WTC11 (cell line): ENCODE results near the gene TP73. TPM values are rescaled to one million over a fixed set of nuclear protein-coding genes. Genes with fewer than 3 reads are reported as not detected.

Source experiments
- ATAC-seq: fragments of 200-7000 bp; cut with Tn5 transposase; 2 replicates; pipeline ENCODE4 v1.10.0; 2021; ENCODE audit warnings: mild to moderate bottlenecking, moderate library complexity
- CTCF ChIA-PET: fragments of 300-600 bp; sonication (Branson Sonifier 250); formaldehyde crosslinking; loops from one replicate; lab custom pipeline; 2021; ENCODE audit warnings: antibody characterized with exemption; lab: Charles Lee
- POLR2A ChIA-PET: fragments of 350-600 bp; sonication (Branson Sonifier 250); formaldehyde crosslinking; loops from one replicate; lab custom pipeline; 2021; ENCODE audit warnings: antibody characterized with exemption; lab: Charles Lee
- DNase-seq: peaks from one replicate; pipeline ENCODE4 v3.0.0; 2021; ENCODE audit warnings: low spot score
- H3K27ac Mint-ChIP-seq: 2 replicates; pipeline ENCODE4 v1.8.0; 2021; ENCODE audit warnings: mixed read lengths
- H3K27me3 Mint-ChIP-seq: 2 replicates; pipeline ENCODE4 v1.8.0; 2021; ENCODE audit warnings: low read depth, mild to moderate bottlenecking, moderate library complexity, mixed read lengths
- H3K36me3 Mint-ChIP-seq: 2 replicates; pipeline ENCODE4 v1.8.0; 2021; ENCODE audit warnings: mixed read lengths
- H3K4me1 Mint-ChIP-seq: 2 replicates; pipeline ENCODE4 v1.8.0; 2022; ENCODE audit warnings: mixed read lengths
- H3K4me3 Mint-ChIP-seq: 2 replicates; pipeline ENCODE4 v1.8.0; 2021; ENCODE audit warnings: mild to moderate bottlenecking, moderate library complexity, mixed read lengths
- H3K9me3 Mint-ChIP-seq: 2 replicates; pipeline ENCODE4 v1.8.0; 2021; ENCODE audit warnings: mixed read lengths
- AFF4 ChIP-seq: sonication (generic); formaldehyde crosslinking; IDR thresholded peaks from 2 replicates; pipeline ENCODE4 v1.8.1; 2023; ENCODE audit warnings: mild to moderate bottlenecking, missing genetic modification reagents, borderline replicate concordance
- ATF2 ChIP-seq: sonication (generic); formaldehyde crosslinking; IDR thresholded peaks from 2 replicates; pipeline ENCODE4 v1.8.1; 2022; ENCODE audit warnings: low read depth, missing genetic modification reagents, borderline replicate concordance
- ATF6 ChIP-seq: sonication (generic); formaldehyde crosslinking; IDR thresholded peaks from 2 replicates; pipeline ENCODE4 v1.8.1; 2023; ENCODE audit warnings: mild to moderate bottlenecking, missing genetic modification reagents
- CDX4 ChIP-seq: fragments of 250-450 bp; sonication (Bioruptor Pico); IDR thresholded peaks from 2 replicates; pipeline ENCODE4 v1.9.0; 2021; ENCODE audit warnings: moderate library complexity, mild to moderate bottlenecking, inconsistent platforms, borderline replicate concordance
- CREB1 ChIP-seq: sonication (generic); formaldehyde crosslinking; IDR thresholded peaks from 2 replicates; pipeline ENCODE4 v1.8.0; 2023; ENCODE audit warnings: mild to moderate bottlenecking, missing genetic modification reagents
- E2F1 ChIP-seq: sonication (generic); formaldehyde crosslinking; IDR thresholded peaks from 2 replicates; pipeline ENCODE4 v1.8.0; 2022; ENCODE audit warnings: mild to moderate bottlenecking, missing genetic modification reagents
- ELF4 ChIP-seq: sonication (generic); formaldehyde crosslinking; IDR thresholded peaks from 2 replicates; pipeline ENCODE4 v1.8.1; 2022; ENCODE audit warnings: low read depth, mild to moderate bottlenecking, moderate library complexity, missing genetic modification reagents
- ERG ChIP-seq: fragments of 250-450 bp; sonication (Bioruptor Pico); IDR thresholded peaks from 2 replicates; pipeline ENCODE4 v1.8.0; 2021; ENCODE audit warnings: mild to moderate bottlenecking
- FOXP1 ChIP-seq: sonication (generic); formaldehyde crosslinking; IDR thresholded peaks from 2 replicates; pipeline ENCODE4 v1.8.0; 2022; ENCODE audit warnings: missing genetic modification reagents, mild to moderate bottlenecking, moderate library complexity, borderline replicate concordance
- GTF2I ChIP-seq: fragments of 250-450 bp; sonication (Bioruptor Pico); conservative IDR thresholded peaks from 2 replicates; pipeline ENCODE4 v1.4.0; 2021; ENCODE audit warnings: mild to moderate bottlenecking
- MYBL2 ChIP-seq: sonication (generic); formaldehyde crosslinking; IDR thresholded peaks from 2 replicates; pipeline ENCODE4 v1.8.1; 2023; ENCODE audit warnings: mild to moderate bottlenecking, moderate library complexity, missing genetic modification reagents
- NFE2L1 ChIP-seq: sonication (generic); formaldehyde crosslinking; IDR thresholded peaks from 2 replicates; pipeline ENCODE4 v1.8.1; 2023; ENCODE audit warnings: missing genetic modification reagents
- NR2C2 ChIP-seq: sonication (generic); formaldehyde crosslinking; IDR thresholded peaks from 2 replicates; pipeline ENCODE4 v1.8.0; 2022; ENCODE audit warnings: mild to moderate bottlenecking, missing genetic modification reagents
- PRDM15 ChIP-seq: sonication (generic); formaldehyde crosslinking; IDR thresholded peaks from 2 replicates; pipeline ENCODE4 v1.8.0; 2022; ENCODE audit warnings: missing genetic modification reagents
- SOX15 ChIP-seq: fragments of 250-450 bp; sonication (Bioruptor Pico); IDR thresholded peaks from 2 replicates; pipeline ENCODE4 v1.9.0; 2021; ENCODE audit warnings: mild to moderate bottlenecking
- STAT6 ChIP-seq: sonication (generic); formaldehyde crosslinking; conservative IDR thresholded peaks from 2 replicates; pipeline ENCODE4 v1.8.1; 2023; ENCODE audit warnings: mild to moderate bottlenecking, low read depth, missing genetic modification reagents, moderate library complexity
- TEAD1 ChIP-seq: sonication (generic); formaldehyde crosslinking; IDR thresholded peaks from 2 replicates; pipeline ENCODE4 v1.8.0; 2022; ENCODE audit warnings: mild to moderate bottlenecking, missing genetic modification reagents
- TEAD4 ChIP-seq: sonication (generic); formaldehyde crosslinking; IDR thresholded peaks from 2 replicates; pipeline ENCODE4 v1.8.0; 2022; ENCODE audit warnings: mild to moderate bottlenecking, missing genetic modification reagents
- ZNF121 ChIP-seq: sonication (generic); formaldehyde crosslinking; IDR thresholded peaks from 2 replicates; pipeline ENCODE4 v1.8.0; 2023; ENCODE audit warnings: missing genetic modification reagents
- total RNA-seq: library from RNA; stranded (reverse); gene quantifications from 3 replicates; pipeline ENCODE4 v1.2.3, GENCODE V29; 2021

The TP73 gene
- total RNA-seq, 1 experiment from 2014 or later = 5.7 TPM

GRCh38 chr1:3668585-3669300, 16.4 kb downstream of the TP73 start (continued):
- no peak for TF ChIP-seq CDX4 (CRISPR knock-in tag)
- TF ChIP-seq GTF2I = no peak
- no peak for TF ChIP-seq STAT6 (CRISPR knock-in tag)
- no peak for TF ChIP-seq AFF4
- no peak for TF ChIP-seq PRDM15
- peak; percentile 64; the same call in 1 of the 2 replicates for TF ChIP-seq ZNF121 (CRISPR knock-in tag)

GRCh38 chr1:3669421-3669821, 17.1 kb downstream of the TP73 start:
- Mint-ChIP-seq H3K27ac (no peak overlapping the region), H3K27me3 (no peaks in the 10 kb centered on the region; the same call in 1 of the 2 replicates), H3K4me3 (no peak overlapping the region), H3K36me3 (no peaks in the 10 kb centered on the region), H3K4me1 (peaks cover 26% of the 10 kb centered on the region), H3K9me3 (no peaks in the 10 kb centered on the region)
- CTCF ChIA-PET = interaction anchor here (1.0 to 2.0 kb wide), 6 partner anchors 16 to 178 kb away, joined by 3 to 15 read pairs (median 4); no protein-coding TSS in a partner anchor
- ATAC-seq (no peak), DNase-seq (peak; percentile 9)
- POLR2A ChIA-PET = no interaction called here
- TF ChIP-seq CREB1 (CRISPR knock-in tag) (no peak), ELF4 (CRISPR knock-in tag) (no peak), ATF2 (CRISPR knock-in tag) (no peak), SOX15 (no peak), TEAD4 (CRISPR knock-in tag) (no peak), NFE2L1 (CRISPR knock-in tag) (no peak), ERG (CRISPR knock-in tag) (no peak), GTF2I (no peak), MYBL2 (CRISPR knock-in tag) (no peak), E2F1 (CRISPR knock-in tag) (no peak), FOXP1 (CRISPR knock-in tag) (no peak), TEAD1 (CRISPR knock-in tag) (no peak), NR2C2 (no peak), ATF6 (CRISPR knock-in tag) (no peak)
